NT2/D1 (cell line): Measurements from ENCODE around the gene IL17B.

Experiments used
- SUZ12 ChIP-seq: IDR thresholded peaks from 2 replicates; pipeline ENCODE4 v1.6.1; 2011; ENCODE audit not compliant: insufficient read length, insufficient read depth; ENCODE audit errors: extremely low read depth
- YY1 ChIP-seq: IDR thresholded peaks from 2 replicates; pipeline ENCODE4 v1.6.1; 2011; ENCODE audit not compliant: insufficient read length, insufficient read depth
- ZNF274 ChIP-seq: IDR thresholded peaks from 2 replicates; pipeline ENCODE4 v1.6.1; 2011; ENCODE audit warnings: mild to moderate bottlenecking, low read depth, low read length

GRCh38 chr5:149419532-149419858, 40.4 kb upstream of the IL17B start:
- TF ChIP-seq YY1 (no peak), ZNF274 (no peak), SUZ12 (no peak)
